DND-41 (cell line): ENCODE data around the gene HADH.
A peak's percentile ranks its signal among the peaks of the same experiment; 100 is the strongest.

Experiments used
- ATAC-seq: fragments of 200-7000 bp; cut with Tn5 transposase; 3 replicates; pipeline ENCODE4 v1.9.1; 2021; ENCODE audit warnings: low read depth; ENCODE audit not compliant: insufficient read depth
- DNase-seq: peaks from one replicate; pipeline ENCODE4 v3.0.0-alpha.2; 2020
- H2AFZ ChIP-seq: 2 replicates; pipeline ENCODE4 v1.6.0; 2012; ENCODE audit warnings: low read depth, low read length
- H3K27ac ChIP-seq: 2 replicates; pipeline ENCODE4 v1.5.1; 2012; ENCODE audit warnings: low read length, inconsistent platforms
- H3K27me3 ChIP-seq: fragments of 200-600 bp; sonication (generic); 2 replicates; pipeline ENCODE4 v1.6.0; 2012; ENCODE audit warnings: low read length, mild to moderate bottlenecking, inconsistent platforms; ENCODE audit not compliant: insufficient read depth, poor library complexity
- H3K36me3 ChIP-seq: 2 replicates; pipeline ENCODE4 v1.5.1; 2012; ENCODE audit warnings: low read length, inconsistent platforms; ENCODE audit not compliant: insufficient read depth
- H3K4me1 ChIP-seq: 2 replicates; pipeline ENCODE4 v1.5.1; 2012; ENCODE audit warnings: mild to moderate bottlenecking, low read length; ENCODE audit not compliant: insufficient read depth
- H3K4me2 ChIP-seq: 2 replicates; pipeline ENCODE4 v1.6.0; 2012; ENCODE audit warnings: mild to moderate bottlenecking, moderate library complexity, low read length, inconsistent platforms; ENCODE audit not compliant: insufficient read depth
- H3K4me3 ChIP-seq, 2 experiments: fragments of 200-600 bp in 1 of 2; shearing (Covaris generic) in 1 of 2; 2 replicates each; pipeline ENCODE4 v1.5.1; 2012 to 2016; ENCODE audit warnings: inconsistent platforms in 2 of 2, low read length in 2 of 2, mild to moderate bottlenecking in 2 of 2, low read depth in 1 of 2, moderate library complexity in 1 of 2
- H3K79me2 ChIP-seq: 2 replicates; pipeline ENCODE4 v1.6.0; 2012; ENCODE audit warnings: low read length, inconsistent platforms; ENCODE audit not compliant: insufficient read depth
- H3K9ac ChIP-seq: 2 replicates; pipeline ENCODE4 v1.6.0; 2012; ENCODE audit warnings: low read depth, mild to moderate bottlenecking, inconsistent platforms, low read length, moderate library complexity
- H3K9me3 ChIP-seq: 2 replicates; pipeline ENCODE4 v1.5.1; 2012; ENCODE audit warnings: low read length, moderate library complexity, mild to moderate bottlenecking, inconsistent platforms; ENCODE audit not compliant: insufficient read depth, severe bottlenecking
- H4K20me1 ChIP-seq: 2 replicates; pipeline ENCODE4 v1.6.0; 2012; ENCODE audit warnings: low read length; ENCODE audit not compliant: insufficient read depth
- EZH2 ChIP-seq: IDR thresholded peaks from 3 replicates; pipeline ENCODE4 v1.6.1; 2012; ENCODE audit warnings: borderline replicate concordance, low read depth, mild to moderate bottlenecking, moderate library complexity, low read length, inconsistent platforms; ENCODE audit not compliant: severe bottlenecking
- TF ChIP-seq, protein P1 (sequence below): IDR thresholded peaks from 2 replicates; pipeline ENCODE4 v1.5.1; 2012; ENCODE audit warnings: borderline replicate concordance, low read length, moderate library complexity, mild to moderate bottlenecking; ENCODE audit not compliant: poor library complexity, severe bottlenecking; ENCODE audit errors: extremely low read depth

The HADH gene

DNA sequence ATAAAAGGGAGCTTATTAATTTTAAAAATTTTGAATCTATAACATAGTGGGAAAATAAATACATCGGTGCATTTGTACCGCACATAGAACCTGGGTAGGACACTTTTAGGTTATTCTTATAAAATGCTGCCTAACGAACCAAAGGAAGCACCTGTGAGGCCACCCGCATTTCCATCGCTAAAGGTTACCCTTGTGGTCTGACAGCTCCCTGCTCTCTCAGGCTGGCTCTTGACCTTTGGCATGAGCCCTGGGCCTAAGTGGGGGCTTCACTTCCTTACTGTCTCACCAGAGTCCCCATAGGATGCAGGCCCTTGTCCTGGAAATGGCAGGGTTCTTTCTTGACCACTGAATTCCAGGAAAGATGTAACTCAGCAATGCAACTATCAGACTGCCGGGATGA is 46.0 kb downstream of the HADH start:
- no peak for TF ChIP-seq EZH2
- TF ChIP-seq, protein P1, sequence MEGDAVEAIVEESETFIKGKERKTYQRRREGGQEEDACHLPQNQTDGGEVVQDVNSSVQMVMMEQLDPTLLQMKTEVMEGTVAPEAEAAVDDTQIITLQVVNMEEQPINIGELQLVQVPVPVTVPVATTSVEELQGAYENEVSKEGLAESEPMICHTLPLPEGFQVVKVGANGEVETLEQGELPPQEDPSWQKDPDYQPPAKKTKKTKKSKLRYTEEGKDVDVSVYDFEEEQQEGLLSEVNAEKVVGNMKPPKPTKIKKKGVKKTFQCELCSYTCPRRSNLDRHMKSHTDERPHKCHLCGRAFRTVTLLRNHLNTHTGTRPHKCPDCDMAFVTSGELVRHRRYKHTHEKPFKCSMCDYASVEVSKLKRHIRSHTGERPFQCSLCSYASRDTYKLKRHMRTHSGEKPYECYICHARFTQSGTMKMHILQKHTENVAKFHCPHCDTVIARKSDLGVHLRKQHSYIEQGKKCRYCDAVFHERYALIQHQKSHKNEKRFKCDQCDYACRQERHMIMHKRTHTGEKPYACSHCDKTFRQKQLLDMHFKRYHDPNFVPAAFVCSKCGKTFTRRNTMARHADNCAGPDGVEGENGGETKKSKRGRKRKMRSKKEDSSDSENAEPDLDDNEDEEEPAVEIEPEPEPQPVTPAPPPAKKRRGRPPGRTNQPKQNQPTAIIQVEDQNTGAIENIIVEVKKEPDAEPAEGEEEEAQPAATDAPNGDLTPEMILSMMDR = no peak
- Histone ChIP-seq H3K27ac (peak overlapping the region; percentile 60), H3K4me1 (peaks cover 21% of the 10 kb centered on the region), H2AFZ (no peak overlapping the region), H3K27me3 (no peaks in the 10 kb centered on the region), H3K9ac (0 out of 2 replicates have a peak overlapping the region, but pooled peaks have one; percentile 8), H3K36me3 (peaks cover 43% of the 10 kb centered on the region), H4K20me1 (no peaks in the 10 kb centered on the region), H3K79me2 (no peaks in the 10 kb centered on the region), H3K9me3 (no peaks in the 10 kb centered on the region), H3K4me2 (0 out of 2 replicates have a peak overlapping the region, but pooled peaks have one; percentile 2), H3K4me3 (no peak overlapping the region)
- ATAC-seq (peak; percentile 18; the same call in 1 of the 3 replicates), DNase-seq (peak; percentile 44)

GRCh38 chr4:108036213-108036612 is 46.5 kb downstream of the HADH start:
- H3K9me3 ChIP-seq = no peaks in the 10 kb centered on the region
- 0 out of 2 replicates have a peak overlapping the region, but pooled peaks have one; percentile 8 for H3K9ac ChIP-seq
- H3K79me2 ChIP-seq = no peaks in the 10 kb centered on the region
- no peak for TF ChIP-seq EZH2
- TF ChIP-seq, protein P1 = no peak
- H3K27ac ChIP-seq = peak overlapping the region; percentile 60
- no peak overlapping the region for H3K4me3 ChIP-seq
- H4K20me1 ChIP-seq = no peaks in the 10 kb centered on the region
- DNase-seq = peak; percentile 88
- H3K4me2 ChIP-seq = no peak overlapping the region
- H3K36me3 ChIP-seq = peaks cover 38% of the 10 kb centered on the region
- peak; percentile 99 for ATAC-seq
- no peak overlapping the region for H2AFZ ChIP-seq
- peaks cover 21% of the 10 kb centered on the region for H3K4me1 ChIP-seq
- no peaks in the 10 kb centered on the region for H3K27me3 ChIP-seq

GRCh38 chr4:108037884-108038283 is 48.2 kb downstream of the HADH start:
- ATAC-seq (no peak), DNase-seq (no peak)
- no peaks in the 10 kb centered on the region for H3K9me3 ChIP-seq
- no peak overlapping the region for H3K9ac ChIP-seq
- no peak overlapping the region for H3K27ac ChIP-seq
- no peak overlapping the region for H3K4me2 ChIP-seq
- H3K4me1 ChIP-seq = peaks cover 21% of the 10 kb centered on the region
- H3K79me2 ChIP-seq = no peaks in the 10 kb centered on the region
- H2AFZ ChIP-seq = no peak overlapping the region
- TF ChIP-seq EZH2 = no peak
- TF ChIP-seq, protein P1 = no peak
- peaks cover 27% of the 10 kb centered on the region for H3K36me3 ChIP-seq
- no peak overlapping the region for H3K4me3 ChIP-seq
- H4K20me1 ChIP-seq = no peaks in the 10 kb centered on the region
- H3K27me3 ChIP-seq = no peaks in the 10 kb centered on the region
